ENCODE results near the gene WDR18. TPM values are rescaled to one million over a fixed set of nuclear protein-coding genes. Genes with fewer than 3 reads are reported as not detected.

The WDR18 gene
- 45.7 TPM for total RNA-seq

- FAIRE-seq (no peak), DNase-seq (ENCODE audit: low spot score in 2 of 2) (peak; percentile 100)
Observed at GRCh38 chr19:984165-984967, at the start of gene WDR18. Gene WDR18 (plus strand): TSS chr19:984345. CDS start chr19:984354, 9 bp downstream.

GRCh38 chr19:934865-935479, 49.2 kb upstream of the WDR18 start:
- FAIRE-seq (no peak), DNase-seq (ENCODE audit: low spot score in 2 of 2) (peak; percentile 79)

- FAIRE-seq (no peak), DNase-seq (ENCODE audit: low spot score in 2 of 2) (no peak)
Observed at GRCh38 chr19:936175-936546, 48.0 kb upstream of the WDR18 start.

- FAIRE-seq (no peak), DNase-seq (ENCODE audit: low spot score in 2 of 2) (no peak)
Observed at GRCh38 chr19:937259-937694, 46.9 kb upstream of the WDR18 start.

GRCh38 chr19:938233-938923, 45.8 kb upstream of the WDR18 start:
- no peak for FAIRE-seq
- no peak for DNase-seq (ENCODE audit: low spot score in 2 of 2)

GRCh38 chr19:939439-939838, 44.7 kb upstream of the WDR18 start:
- FAIRE-seq = no peak
- DNase-seq (ENCODE audit: low spot score in 2 of 2) = no peak

- FAIRE-seq = no peak
Observed at GRCh38 chr19:939922-940321, 44.2 kb upstream of the WDR18 start.

GRCh38 chr19:940591-941291, 43.4 kb upstream of the WDR18 start:
- no peak for FAIRE-seq
- peak; percentile 80 to 84 for DNase-seq (ENCODE audit: low spot score in 2 of 2)

More at GRCh38 chr19:939922-940321, 44.2 kb upstream of the WDR18 start:
- DNase-seq (ENCODE audit: low spot score in 2 of 2) = no peak

- no peak for FAIRE-seq
Observed at GRCh38 chr19:941292-942132, 42.6 kb upstream of the WDR18 start.

GRCh38 chr19:942133-942645, 42.0 kb upstream of the WDR18 start:
- FAIRE-seq = no peak
- no peak for DNase-seq (ENCODE audit: low spot score in 2 of 2)

More at GRCh38 chr19:941292-942132, 42.6 kb upstream of the WDR18 start:
- no peak for DNase-seq (ENCODE audit: low spot score in 2 of 2)

- FAIRE-seq = no peak
- DNase-seq (ENCODE audit: low spot score in 2 of 2) = no peak
Observed at GRCh38 chr19:943551-944170, 40.5 kb upstream of the WDR18 start.

GRCh38 chr19:944171-944567, 40.0 kb upstream of the WDR18 start:
- DNase-seq (ENCODE audit: low spot score in 2 of 2) = no peak
- no peak for FAIRE-seq

GRCh38 chr19:944663-945241, 39.4 kb upstream of the WDR18 start:
- FAIRE-seq (no peak), DNase-seq (ENCODE audit: low spot score in 2 of 2) (no peak)

GRCh38 chr19:945401-946252, 38.5 kb upstream of the WDR18 start:
- FAIRE-seq (no peak), DNase-seq (ENCODE audit: low spot score in 2 of 2) (no peak)

- FAIRE-seq = no peak
- DNase-seq (ENCODE audit: low spot score in 2 of 2) = no peak
Observed at GRCh38 chr19:947090-947706, 36.9 kb upstream of the WDR18 start.

GRCh38 chr19:947707-948539, 36.2 kb upstream of the WDR18 start:
- no peak for FAIRE-seq
- DNase-seq (ENCODE audit: low spot score in 2 of 2) = no peak

Measured in frontal cortex (tissue), 4 donors.